ENCODE results near the gene ITPRIPL2. TPM values are rescaled to one million over a fixed set of nuclear protein-coding genes. Genes with fewer than 3 reads are reported as not detected.

Gene ITPRIPL2
- total RNA-seq, 1 experiment from 2014 or later = 21.6 TPM

GRCh38 chr16:19168371-19169081 is 54.8 kb downstream of the ITPRIPL2 start:
- ChIA-PET CTCF (no interaction called here), POLR2A (ENCODE audit: unreplicated experiment) (no interaction called here)
- ATAC-seq (peak; percentile 37), DNase-seq (peak; percentile 21)
- no peaks in the 10 kb centered on the region for H3K36me3 ChIP-seq (ENCODE audit: low read depth, low read length)
- BruUV-seq (replicated peaks) = no TSS peak
- H4K20me1 ChIP-seq (ENCODE audit: low read length) = no peaks in the 10 kb centered on the region
- no peaks in the 10 kb centered on the region for H3K4me1 ChIP-seq (ENCODE audit: insufficient read depth, low read length)
- peak overlapping the region; percentile 91 for H3K4me2 ChIP-seq (ENCODE audit: low read length)
- H3K27me3 ChIP-seq (ENCODE audit: low read length) = no peaks in the 10 kb centered on the region
- no peaks in the 10 kb centered on the region for H3F3A ChIP-seq (ENCODE audit: low read length, unreplicated experiment)
- H3K79me2 ChIP-seq (ENCODE audit: low read length) = no peaks in the 10 kb centered on the region
- H3K9ac ChIP-seq (ENCODE audit: low read length) = peak overlapping the region; percentile 52
- H3K27ac ChIP-seq (ENCODE audit: low read length) = no peak overlapping the region
- no peaks in the 10 kb centered on the region for H3K9me2 ChIP-seq (replicated peaks; ENCODE audit: low read length)
- peak overlapping the region; percentile 84 for H2AFZ ChIP-seq (ENCODE audit: low read length)
- peak overlapping the region; percentile 79 for H3K4me3 ChIP-seq (ENCODE audit: low read length)
- no peaks in the 10 kb centered on the region for H3K9me3 ChIP-seq (ENCODE audit: low read length)
- TF ChIP-seq EZH2 (IDR thresholded peaks at IDR 0.05; ENCODE audit: low read length, unreplicated experiment) (no peak), EZH2phosphoT487 (IDR thresholded peaks at IDR 0.05; ENCODE audit: borderline replicate concordance, low read length) (no peak), CTCF (conservative IDR thresholded peaks at IDR 0.05; ENCODE audit: low read depth, low read length) (no peak)
- intact Hi-C loops (cut with micrococcal nuclease) = loop anchor here (5.0 to 10.0 kb wide), 2 partner anchors 54 to 209 kb away; partner anchors contain the start of gene ITPRIPL2

- BruUV-seq (replicated peaks) = no TSS peak
- Histone ChIP-seq H3K27ac (ENCODE audit: low read length) (no peak overlapping the region), H3K9ac (ENCODE audit: low read length) (no peak overlapping the region), H3K4me2 (ENCODE audit: low read length) (peak overlapping the region; percentile 91), H3K79me2 (ENCODE audit: low read length) (no peaks in the 10 kb centered on the region), H3K9me3 (ENCODE audit: low read length) (no peaks in the 10 kb centered on the region), H3K9me2 (replicated peaks; ENCODE audit: low read length) (no peaks in the 10 kb centered on the region), H3K4me1 (ENCODE audit: insufficient read depth, low read length) (no peaks in the 10 kb centered on the region), H3K4me3 (ENCODE audit: low read length) (peak overlapping the region; percentile 79), H3K27me3 (ENCODE audit: low read length) (no peaks in the 10 kb centered on the region), H3K36me3 (ENCODE audit: low read depth, low read length) (no peaks in the 10 kb centered on the region), H4K20me1 (ENCODE audit: low read length) (no peaks in the 10 kb centered on the region), H3F3A (ENCODE audit: low read length, unreplicated experiment) (no peaks in the 10 kb centered on the region), H2AFZ (ENCODE audit: low read length) (peak overlapping the region; percentile 84; the same call in 1 of the 2 replicates)
- DNase-seq (no peak), ATAC-seq (no peak)
- ChIA-PET CTCF (no interaction called here), POLR2A (ENCODE audit: unreplicated experiment) (no interaction called here)
- TF ChIP-seq EZH2phosphoT487 (IDR thresholded peaks at IDR 0.05; ENCODE audit: borderline replicate concordance, low read length) (no peak), EZH2 (IDR thresholded peaks at IDR 0.05; ENCODE audit: low read length, unreplicated experiment) (no peak), CTCF (conservative IDR thresholded peaks at IDR 0.05; ENCODE audit: low read depth, low read length) (no peak)
- intact Hi-C loops (cut with micrococcal nuclease) = loop anchor here (5.0 to 10.0 kb wide), 2 partner anchors 54 to 208 kb away; partner anchors contain the start of gene ITPRIPL2
Measured at GRCh38 chr16:19169082-19169639, 55.4 kb downstream of the ITPRIPL2 start.
